Medulla oblongata (tissue), 1 donor: ENCODE results near the gene CCDC9.
"Not testable (repeated sequence)": the region's sequence is repeated elsewhere in the genome, so short reads cannot be mapped to it uniquely, and the experiment has no call there.

Experiments
- DNase-seq: peaks from one replicate; pipeline ENCODE4 v3.0.0-alpha.2; 2015; ENCODE audit errors: extremely low spot score

Gene CCDC9

DNA sequence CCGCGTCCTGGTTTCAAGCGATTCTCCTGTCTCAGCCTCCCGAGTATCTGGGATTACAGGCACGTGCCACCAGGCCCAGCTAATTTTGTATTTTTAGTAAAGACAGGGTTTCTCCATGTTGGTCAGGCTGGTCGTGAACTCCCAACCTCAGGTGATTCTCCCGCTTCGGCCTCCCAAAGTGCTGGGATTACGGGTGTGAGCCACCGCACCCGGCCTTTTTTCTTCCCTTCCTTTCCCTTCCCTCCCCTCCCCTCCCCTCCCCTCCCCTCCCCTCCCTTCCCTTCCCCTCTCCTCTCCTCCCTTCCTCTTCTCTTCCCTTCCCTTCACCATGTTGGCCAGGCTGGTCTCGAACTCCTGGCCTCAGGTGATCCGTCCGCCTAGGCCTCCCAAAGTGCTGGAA lies 44.5 kb downstream of the CCDC9 start:
- DNase-seq = not testable (repeated sequence)

DNA sequence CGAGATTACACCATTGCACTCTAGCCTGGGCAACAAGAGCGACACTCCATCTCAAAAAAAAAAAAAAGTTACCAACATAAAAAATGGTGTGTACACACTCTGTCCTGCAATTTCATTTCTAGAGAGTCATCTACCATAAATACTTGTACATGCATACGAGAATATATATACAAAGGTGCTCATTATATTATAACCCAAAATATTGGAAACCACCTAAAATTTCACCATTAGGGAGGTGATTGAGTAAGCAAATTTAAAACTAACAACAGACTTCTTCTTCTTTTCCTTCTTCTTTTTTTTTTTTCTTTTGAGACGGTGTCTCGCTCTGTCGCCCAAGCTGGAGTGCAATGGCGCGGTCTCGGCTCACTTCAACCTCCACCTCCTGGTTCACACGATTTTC lies 45.9 kb downstream of the CCDC9 start:
- no peak for DNase-seq

DNA sequence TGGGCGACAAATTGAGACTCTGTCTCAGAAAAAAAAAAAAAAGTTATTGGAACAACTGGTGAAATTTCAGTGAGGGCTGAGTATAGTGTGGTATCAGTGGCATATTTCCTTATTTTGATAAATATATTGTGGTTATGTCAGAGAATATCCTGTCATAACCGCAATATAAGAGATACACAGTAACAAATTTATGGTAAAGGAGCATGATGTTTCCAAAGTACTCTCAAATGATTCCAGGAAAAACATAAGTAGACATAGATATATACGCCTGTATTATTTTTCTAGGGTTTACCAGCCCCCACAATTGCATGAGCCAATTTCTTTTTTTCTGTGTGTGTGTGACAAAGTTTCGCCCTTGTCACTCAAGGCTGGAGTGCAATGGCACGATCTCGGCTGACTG lies 47.6 kb downstream of the CCDC9 start:
- DNase-seq = no peak

DNA sequence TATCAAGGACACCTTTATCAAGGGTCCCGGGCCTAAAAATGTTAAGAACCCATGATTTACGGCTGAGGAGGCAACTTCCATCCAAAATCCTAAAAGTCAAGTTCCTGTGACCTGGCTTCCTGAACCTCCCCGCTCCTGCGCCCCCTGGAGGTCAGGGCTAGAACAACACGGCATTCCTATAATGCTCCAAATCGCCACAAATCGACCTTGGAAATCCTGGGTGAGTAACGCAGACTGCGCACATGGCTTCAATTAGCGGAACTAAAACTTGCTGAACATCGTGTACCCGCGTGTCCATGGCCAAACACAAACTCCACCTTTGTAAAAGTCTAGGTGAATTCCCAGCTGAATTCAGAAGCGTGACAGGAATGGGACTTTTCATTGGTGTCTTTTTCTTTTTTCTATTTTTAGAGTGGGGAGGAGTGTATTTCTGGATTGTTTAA lies 49.0 kb downstream of the CCDC9 start:
- peak; percentile 50 for DNase-seq

DNA sequence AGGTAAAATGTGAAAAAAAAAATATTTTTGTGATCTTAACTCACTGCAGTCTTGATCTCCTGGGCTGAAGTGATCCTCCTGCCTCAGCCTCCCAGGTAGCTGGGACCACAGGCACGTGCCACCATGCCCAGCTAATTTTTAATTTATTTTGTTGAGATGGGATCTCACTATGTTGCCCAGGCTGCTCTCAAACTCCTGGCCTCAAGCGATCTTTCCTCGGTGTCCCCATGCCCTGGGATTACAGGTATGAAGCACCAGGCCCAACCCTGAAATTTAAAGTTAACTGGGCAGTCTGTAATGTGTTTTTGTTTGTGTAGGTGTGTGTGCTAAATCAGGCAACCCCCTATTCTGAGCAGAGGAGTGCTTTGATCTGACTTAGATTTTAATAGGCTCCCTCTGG lies 50.0 kb downstream of the CCDC9 start:
- DNase-seq = no peak

DNA sequence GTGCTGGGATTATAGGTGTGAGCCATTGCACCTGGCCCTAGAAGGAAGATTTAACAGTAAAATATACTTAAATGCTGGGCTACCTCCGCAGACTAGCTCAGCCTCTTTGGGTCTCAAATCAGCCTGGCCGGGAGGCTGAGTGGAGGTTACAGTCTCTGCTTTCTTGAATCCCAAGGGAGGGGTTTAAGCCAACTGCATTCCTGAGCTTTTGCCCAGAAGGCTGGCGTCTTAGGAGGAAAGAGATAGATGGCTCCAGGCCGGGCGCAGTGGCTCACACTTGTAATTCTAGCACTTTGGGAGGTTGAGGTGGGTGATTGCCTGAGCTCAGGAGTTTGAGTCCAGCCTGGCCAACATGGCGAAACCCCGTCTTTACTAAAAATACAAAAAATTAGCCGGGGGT lies 52.7 kb downstream of the CCDC9 start:
- DNase-seq = no peak

DNA sequence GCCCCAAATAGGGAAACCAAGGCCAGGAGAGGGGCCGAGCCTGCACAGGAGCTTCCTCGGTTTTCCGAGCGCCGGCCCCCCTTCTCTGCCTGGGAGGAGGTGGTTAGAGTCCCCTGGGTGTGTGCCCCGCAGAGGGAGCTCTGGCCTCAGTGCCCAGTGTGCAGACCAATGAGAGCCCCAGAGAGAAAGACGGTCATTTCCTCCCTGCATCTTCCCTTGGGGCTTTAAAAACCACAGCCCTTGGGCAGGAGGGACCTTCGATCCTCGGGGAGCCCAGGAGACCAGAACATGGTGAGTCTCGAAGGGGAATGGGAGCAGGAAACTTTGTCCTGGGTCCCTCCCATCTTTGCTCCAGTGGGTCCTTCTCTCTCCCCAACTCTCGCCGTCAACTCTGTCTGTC lies 53.3 kb downstream of the CCDC9 start, which contains the start of gene C5AR1:
Gene C5AR1, plus strand, starts transcription at position 254 of the 400 bp plus-strand sequence. Its CDS starts 35 bp downstream, at position 289.
- DNase-seq = peak; percentile 64

DNA sequence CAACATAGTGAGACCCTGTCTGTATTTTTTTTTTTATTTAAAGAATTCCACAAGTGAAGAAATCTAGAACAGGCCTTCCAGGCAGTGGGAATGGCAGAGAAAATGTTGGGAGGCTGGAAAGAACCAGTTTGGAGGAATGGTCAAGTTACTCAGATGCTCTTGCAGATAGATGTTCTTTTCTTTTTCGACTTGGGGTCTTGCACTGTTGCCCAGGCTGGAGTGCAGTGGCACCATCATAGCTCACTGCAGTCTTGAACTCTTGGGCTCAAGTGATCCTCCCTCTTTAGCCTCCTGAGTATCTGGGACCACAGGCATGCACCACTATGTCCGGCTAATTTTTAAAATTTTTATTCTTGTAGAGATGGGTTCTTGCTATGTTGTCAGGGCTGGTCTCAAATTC lies 54.0 kb downstream of the CCDC9 start:
- DNase-seq = no peak

DNA sequence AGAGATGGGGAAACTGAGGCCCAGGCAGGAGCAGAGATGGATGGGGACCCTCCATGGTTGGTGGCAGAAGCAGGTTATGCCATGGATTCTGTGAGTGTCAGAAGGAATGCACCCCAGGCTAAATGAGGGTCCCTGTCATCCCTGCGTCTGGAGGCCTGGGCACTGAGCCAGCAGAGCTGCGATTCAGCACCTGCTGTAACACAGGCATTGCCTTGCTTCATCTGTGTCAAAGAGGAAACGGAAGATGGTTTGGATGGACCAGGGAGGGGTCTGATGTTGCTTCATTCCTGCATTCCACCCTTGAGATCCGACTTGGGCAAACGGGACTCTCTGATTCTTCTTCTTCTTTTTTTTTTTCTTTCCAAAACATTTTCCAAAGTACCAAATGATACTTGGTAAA lies 54.5 kb downstream of the CCDC9 start:
- peak; percentile 24 for DNase-seq

DNA sequence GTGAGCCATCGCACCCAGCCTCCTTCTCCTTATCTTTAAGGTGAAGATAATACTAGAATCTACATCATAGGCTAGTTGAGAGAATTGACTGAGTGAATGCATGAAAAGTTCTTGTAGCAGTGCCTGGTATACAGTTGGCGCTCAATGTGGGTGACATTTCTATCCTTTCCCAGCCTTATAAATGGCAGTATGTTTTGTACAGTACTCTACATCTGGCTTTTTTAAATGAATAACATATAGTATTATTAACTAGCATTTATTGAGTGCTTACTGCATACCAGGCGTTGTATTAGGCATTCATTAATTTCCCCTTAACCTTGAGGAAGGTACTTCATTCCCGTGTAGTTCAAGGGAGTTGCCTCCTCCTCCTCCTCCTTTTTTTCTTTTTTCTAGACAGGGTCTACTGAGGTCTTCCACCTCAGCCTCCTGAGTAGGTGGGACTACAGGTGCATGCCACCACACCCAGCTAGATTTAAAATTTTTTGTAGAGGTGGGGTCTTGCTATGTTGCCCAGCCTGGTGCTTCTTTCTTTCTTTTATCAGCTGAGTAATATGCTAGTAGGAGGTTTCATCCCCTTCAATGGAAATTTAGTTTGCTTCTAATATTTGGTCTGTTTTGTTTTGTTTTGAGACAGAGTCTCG lies 56.2 kb downstream of the CCDC9 start:
- no peak for DNase-seq

DNA sequence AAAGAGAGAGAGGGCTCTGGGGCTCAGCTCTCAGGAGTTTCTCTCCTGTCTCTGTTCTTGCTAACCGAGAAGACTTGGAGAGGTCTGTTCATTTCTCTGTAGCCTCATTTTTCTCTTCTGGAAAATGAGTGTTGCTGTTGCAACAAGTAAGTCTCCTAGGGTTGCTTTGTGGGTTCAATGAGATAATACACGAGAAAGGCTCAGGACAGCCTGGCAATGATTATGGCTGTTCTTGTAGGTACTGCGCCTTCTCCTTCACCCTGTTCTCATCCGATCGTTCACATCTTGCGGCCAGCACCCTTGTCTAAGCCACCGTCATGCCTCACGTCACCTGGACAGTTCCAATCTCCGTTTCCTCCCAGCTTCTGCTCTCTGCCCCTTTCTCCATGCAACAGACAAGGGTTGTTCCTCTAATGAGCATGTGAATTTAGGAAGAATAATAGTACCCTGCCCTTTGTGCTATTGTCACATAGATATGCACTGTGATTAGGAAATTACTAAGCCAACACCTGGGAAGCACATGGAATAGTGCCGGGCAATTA lies 57.5 kb downstream of the CCDC9 start:
- DNase-seq = no peak

DNA sequence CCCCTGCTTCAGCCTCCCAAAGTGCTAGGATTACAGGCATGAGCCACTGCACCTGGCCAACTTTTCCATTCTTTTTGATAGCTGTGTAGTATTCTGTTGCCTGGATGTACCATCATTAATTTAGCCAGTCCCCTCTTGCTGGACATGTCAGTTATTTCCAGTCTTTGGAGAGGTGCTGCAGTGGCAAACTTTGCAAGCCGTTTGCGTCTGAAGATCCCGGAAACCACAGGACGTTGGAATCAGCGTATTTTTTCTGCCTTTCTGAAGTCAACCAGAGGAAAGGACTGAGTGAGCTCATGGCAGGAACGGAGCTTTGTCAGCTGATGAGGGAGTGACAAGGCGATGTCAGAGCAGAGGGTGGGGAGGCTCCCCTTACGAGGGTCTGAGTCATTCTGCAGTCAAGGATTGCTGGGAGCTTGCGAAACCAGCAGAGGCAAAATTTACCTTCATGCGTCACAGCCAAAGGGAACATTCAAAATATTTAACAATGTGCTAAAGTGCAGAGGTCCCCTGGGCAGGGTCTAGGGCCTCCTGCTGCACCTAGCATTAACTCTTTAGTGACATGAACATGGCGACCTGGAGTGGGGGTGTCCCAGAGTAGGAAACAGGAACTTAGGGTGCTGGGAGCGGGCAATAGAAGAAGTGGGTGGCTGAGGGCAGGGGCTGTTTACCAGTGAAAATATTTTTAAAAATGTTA lies 58.9 kb downstream of the CCDC9 start:
- DNase-seq = peak; percentile 79

DNA sequence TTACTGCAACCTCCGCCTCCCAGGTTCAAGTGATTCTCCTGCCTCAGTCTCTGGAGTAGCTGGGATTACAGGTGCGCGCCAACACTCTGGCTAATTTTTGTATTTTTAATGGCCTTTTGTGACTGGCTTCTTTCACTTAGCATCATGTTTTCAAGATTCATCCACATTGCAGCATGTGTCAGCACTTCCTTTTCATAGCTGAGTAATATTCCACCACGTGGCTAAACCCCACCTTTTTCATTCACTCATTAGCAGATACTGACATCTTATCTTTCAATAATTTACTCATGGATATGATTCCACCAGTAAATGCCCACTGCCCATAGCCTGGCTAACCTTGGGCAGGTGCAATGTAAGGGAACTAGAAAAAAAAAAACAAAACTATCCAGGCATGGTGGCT lies 60.2 kb downstream of the CCDC9 start:
- no peak for DNase-seq

DNA sequence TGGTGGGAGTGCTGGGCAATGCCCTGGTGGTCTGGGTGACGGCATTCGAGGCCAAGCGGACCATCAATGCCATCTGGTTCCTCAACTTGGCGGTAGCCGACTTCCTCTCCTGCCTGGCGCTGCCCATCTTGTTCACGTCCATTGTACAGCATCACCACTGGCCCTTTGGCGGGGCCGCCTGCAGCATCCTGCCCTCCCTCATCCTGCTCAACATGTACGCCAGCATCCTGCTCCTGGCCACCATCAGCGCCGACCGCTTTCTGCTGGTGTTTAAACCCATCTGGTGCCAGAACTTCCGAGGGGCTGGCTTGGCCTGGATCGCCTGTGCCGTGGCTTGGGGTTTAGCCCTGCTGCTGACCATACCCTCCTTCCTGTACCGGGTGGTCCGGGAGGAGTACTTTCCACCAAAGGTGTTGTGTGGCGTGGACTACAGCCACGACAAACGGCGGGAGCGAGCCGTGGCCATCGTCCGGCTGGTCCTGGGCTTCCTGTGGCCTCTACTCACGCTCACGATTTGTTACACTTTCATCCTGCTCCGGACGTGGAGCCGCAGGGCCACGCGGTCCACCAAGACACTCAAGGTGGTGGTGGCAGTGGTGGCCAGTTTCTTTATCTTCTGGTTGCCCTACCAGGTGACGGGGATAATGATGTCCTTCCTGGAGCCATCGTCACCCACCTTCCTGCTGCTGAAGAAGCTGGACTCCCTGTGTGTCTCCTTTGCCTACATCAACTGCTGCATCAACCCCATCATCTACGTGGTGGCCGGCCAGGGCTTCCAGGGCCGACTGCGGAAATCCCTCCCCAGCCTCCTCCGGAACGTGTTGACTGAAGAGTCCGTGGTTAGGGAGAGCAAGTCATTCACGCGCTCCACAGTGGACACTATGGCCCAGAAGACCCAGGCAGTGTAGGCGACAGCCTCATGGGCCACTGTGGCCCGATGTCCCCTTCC lies 63.9 kb downstream of the CCDC9 start:
- no peak for DNase-seq
